GM12892 (cell line): ENCODE measurements around the gene RIMS4.

Source experiments
- DNase-seq: peaks from one replicate; pipeline ENCODE4 v3.0.0; 2011; ENCODE audit not compliant: insufficient read length
- FAIRE-seq: peaks from 2 replicates; lab custom pipeline; 2011; peaks lifted over from hg19 to GRCh38; lab: Jason Lieb, UNC
- POLR2A ChIP-seq: IDR thresholded peaks from 2 replicates; pipeline ENCODE4 v1.6.1; 2011; ENCODE audit warnings: low read depth, low read length, control low read depth
- POLR2AphosphoS5 ChIP-seq: IDR thresholded peaks from 2 replicates; pipeline ENCODE4 v1.6.1; 2011; ENCODE audit warnings: low read depth, low read length, control low read depth
- TAF1 ChIP-seq: IDR thresholded peaks from 2 replicates; pipeline ENCODE4 v1.6.1; 2011; ENCODE audit warnings: low read depth, mild to moderate bottlenecking, control low read depth, low read length, borderline replicate concordance

The RIMS4 gene

GRCh38 chr20:44739942-44740341 is 70.4 kb downstream of the RIMS4 start:
- FAIRE-seq (no peak), DNase-seq (no peak)
- no peak for TF ChIP-seq POLR2A
- no peak for TF ChIP-seq POLR2AphosphoS5
- TF ChIP-seq TAF1: no peak

- FAIRE-seq: peak; percentile 85
- TF ChIP-seq POLR2AphosphoS5: no peak
- no peak for TF ChIP-seq POLR2A
- TF ChIP-seq TAF1: no peak
- peak; percentile 53 for DNase-seq
Measured at GRCh38 chr20:44738813-44739477, 71.4 kb downstream of the RIMS4 start.

GRCh38 chr20:44737116-44737515 is 73.2 kb downstream of the RIMS4 start:
- FAIRE-seq: no peak
- no peak for DNase-seq
- no peak for TF ChIP-seq TAF1
- TF ChIP-seq POLR2AphosphoS5: no peak
- no peak for TF ChIP-seq POLR2A

GRCh38 chr20:44736170-44737021 is 74.0 kb downstream of the RIMS4 start:
- DNase-seq (no peak), FAIRE-seq (no peak)
- TF ChIP-seq POLR2A (no peak), TAF1 (no peak), POLR2AphosphoS5 (no peak)

- no peak for TF ChIP-seq POLR2A
- no peak for TF ChIP-seq POLR2AphosphoS5
- TF ChIP-seq TAF1: no peak
- no peak for DNase-seq
- FAIRE-seq: no peak
Measured at GRCh38 chr20:44735816-44736169, 74.6 kb downstream of the RIMS4 start.

- TF ChIP-seq POLR2A (no peak), TAF1 (no peak), POLR2AphosphoS5 (no peak)
- DNase-seq (no peak), FAIRE-seq (no peak)
Measured at GRCh38 chr20:44734938-44735337, 75.4 kb downstream of the RIMS4 start.

GRCh38 chr20:44733341-44734069 is 76.8 kb downstream of the RIMS4 start:
- no peak for TF ChIP-seq POLR2AphosphoS5
- TF ChIP-seq TAF1: no peak
- no peak for TF ChIP-seq POLR2A
- FAIRE-seq (no peak), DNase-seq (peak; percentile 50)

GRCh38 chr20:44732327-44732726 is 78.0 kb downstream of the RIMS4 start:
- DNase-seq: no peak
- FAIRE-seq: no peak
- no peak for TF ChIP-seq TAF1
- no peak for TF ChIP-seq POLR2AphosphoS5
- no peak for TF ChIP-seq POLR2A

- DNase-seq: no peak
- no peak for FAIRE-seq
Measured at GRCh38 chr20:44731657-44732056, 78.7 kb downstream of the RIMS4 start.

GRCh38 chr20:44730441-44730840 is 79.9 kb downstream of the RIMS4 start:
- DNase-seq: no peak
- FAIRE-seq: no peak
- TF ChIP-seq TAF1 (no peak), POLR2AphosphoS5 (no peak), POLR2A (no peak)

More at GRCh38 chr20:44731657-44732056, 78.7 kb downstream of the RIMS4 start:
- no peak for TF ChIP-seq TAF1
- TF ChIP-seq POLR2A: no peak
- TF ChIP-seq POLR2AphosphoS5: no peak

GRCh38 chr20:44728801-44729443 is 81.4 kb downstream of the RIMS4 start:
- TF ChIP-seq POLR2AphosphoS5 (no peak), TAF1 (no peak), POLR2A (no peak)
- no peak for FAIRE-seq

More at GRCh38 chr20:44728801-44729443, 81.4 kb downstream of the RIMS4 start:
- no peak for DNase-seq
